Measurements from ENCODE around the gene SLC4A2.

SLC4A2 gene

DNA sequence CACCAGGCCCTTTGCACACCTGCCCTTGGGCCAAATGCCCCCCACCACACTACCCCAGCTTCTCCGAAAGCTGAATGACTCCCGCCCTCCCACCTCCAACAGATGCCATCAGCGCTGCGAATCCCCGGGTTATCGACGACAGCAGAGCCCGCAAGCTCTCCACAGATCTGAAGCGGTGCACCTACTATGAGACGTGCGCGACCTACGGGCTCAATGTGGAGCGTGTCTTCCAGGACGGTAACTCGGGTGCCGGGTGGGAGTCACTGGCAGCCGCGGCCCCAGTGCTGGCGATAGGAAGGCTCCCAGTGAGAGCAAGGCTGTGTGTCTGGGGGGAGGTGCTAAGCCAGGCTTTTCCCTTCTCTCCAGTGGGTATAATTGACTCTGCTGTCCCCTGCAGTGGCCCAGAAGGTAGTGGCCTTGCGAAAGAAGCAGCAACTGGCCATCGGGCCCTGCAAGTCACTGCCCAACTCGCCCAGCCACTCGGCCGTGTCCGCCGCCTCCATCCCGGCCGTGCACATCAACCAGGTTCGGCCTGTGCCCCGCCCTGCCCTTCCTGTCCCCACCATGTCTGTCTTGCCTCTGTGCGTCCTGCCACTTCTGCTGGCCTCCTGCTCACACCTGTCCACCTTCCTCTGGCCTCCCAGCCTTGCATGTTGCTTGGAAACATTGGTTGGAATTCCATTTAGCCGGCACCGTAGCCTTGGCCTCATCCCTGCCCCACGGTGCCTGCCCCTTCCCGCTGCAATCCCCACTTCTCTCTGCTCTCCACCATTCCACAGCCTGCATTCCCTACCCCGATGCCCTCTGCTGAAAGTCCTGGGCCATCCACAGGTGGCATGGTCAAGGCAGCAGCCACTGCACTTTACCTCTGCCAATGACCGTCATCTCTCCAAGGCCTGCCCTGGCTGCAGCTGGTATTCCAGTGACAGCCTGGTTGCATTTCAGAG, 59.0 kb downstream of the SLC4A2 start:
- TF ChIP-seq EZH2phosphoT487 (IDR thresholded peaks at IDR 0.05; ENCODE audit: borderline replicate concordance), result no peak
- Histone ChIP-seq H3K4me2 (ENCODE audit: low read depth, low read length, poor library complexity, severe bottlenecking) (no peak overlapping the region), H2AFZ (ENCODE audit: low read length) (no peak overlapping the region), H3K9ac (ENCODE audit: low read depth, low read length, poor library complexity, severe bottlenecking) (no peak overlapping the region), H3F3A (ENCODE audit: low read depth) (no peaks in the 10 kb centered on the region), H3K4me1 (ENCODE audit: insufficient read depth, low read length, poor library complexity, severe bottlenecking) (no peaks in the 10 kb centered on the region), H3K4me3 (ENCODE audit: low read length, poor library complexity, severe bottlenecking) (no peak overlapping the region), H4K20me1 (ENCODE audit: insufficient read depth, low read length, poor library complexity, severe bottlenecking) (no peaks in the 10 kb centered on the region), H3K9me3 (ENCODE audit: insufficient read depth, low read depth, low read length) (no peaks in the 10 kb centered on the region), H3K27me3 (ENCODE audit: insufficient read depth, low read length, poor library complexity, severe bottlenecking) (no peaks in the 10 kb centered on the region), H3K79me2 (ENCODE audit: insufficient read depth, low read length) (peaks cover 4% of the 10 kb centered on the region; the same call in 1 of the 2 replicates), H3K9me2 (replicated peaks; ENCODE audit: low read depth, low read length) (no peaks in the 10 kb centered on the region), H3K36me3 (ENCODE audit: insufficient read depth, low read length) (peaks cover 33% of the 10 kb centered on the region; the same call in 1 of the 2 replicates)

DNA sequence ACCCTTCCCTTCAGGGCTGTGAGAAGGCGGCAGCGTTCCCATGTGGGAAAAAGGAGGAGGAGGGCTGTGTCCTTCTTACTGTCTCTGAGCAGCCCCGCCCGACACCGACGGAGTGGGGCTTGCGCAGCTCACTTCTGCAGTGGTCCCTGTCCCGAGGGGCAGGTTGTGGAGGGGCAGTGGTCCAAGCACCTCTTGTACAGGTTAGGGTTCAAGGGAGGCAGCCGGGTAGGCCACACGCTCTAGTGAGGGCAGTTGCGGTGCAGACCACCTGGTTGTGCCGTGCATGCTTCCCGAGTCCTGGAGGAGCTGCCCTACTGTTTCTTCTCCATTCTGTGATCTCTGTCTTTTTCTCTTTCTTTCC, 59.6 kb downstream of the SLC4A2 start:
- H3K9ac ChIP-seq (ENCODE audit: low read depth, low read length, poor library complexity, severe bottlenecking), result no peak overlapping the region
- H4K20me1 ChIP-seq (ENCODE audit: insufficient read depth, low read length, poor library complexity, severe bottlenecking), result no peaks in the 10 kb centered on the region
- H2AFZ ChIP-seq (ENCODE audit: low read length), result no peak overlapping the region

DNA sequence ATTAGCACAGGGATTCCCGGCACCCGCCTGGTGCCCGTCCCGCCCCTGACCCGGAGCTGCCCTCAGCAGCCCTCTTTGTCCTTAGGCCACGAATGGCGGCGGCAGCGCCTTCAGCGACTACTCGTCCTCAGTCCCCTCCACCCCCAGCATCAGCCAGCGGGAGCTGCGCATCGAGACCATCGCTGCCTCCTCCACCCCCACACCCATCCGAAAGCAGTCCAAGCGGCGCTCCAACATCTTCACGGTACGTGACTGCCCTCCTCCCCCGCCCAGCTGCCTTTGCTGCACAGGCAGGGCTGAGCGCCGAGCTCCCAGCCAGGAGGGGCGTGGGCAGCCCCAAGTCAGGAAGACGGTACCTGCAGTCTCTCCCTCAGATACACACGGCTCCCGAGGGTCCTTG, 60.5 kb downstream of the SLC4A2 start:
- H3K9me3 ChIP-seq (ENCODE audit: insufficient read depth, low read depth, low read length), result no peaks in the 10 kb centered on the region
- no peak for TF ChIP-seq EZH2phosphoT487 (IDR thresholded peaks at IDR 0.05; ENCODE audit: borderline replicate concordance)
- no peak overlapping the region for H3K9ac ChIP-seq (ENCODE audit: low read depth, low read length, poor library complexity, severe bottlenecking)
- no peak overlapping the region for H3K4me3 ChIP-seq (ENCODE audit: low read length, poor library complexity, severe bottlenecking)
- H3K36me3 ChIP-seq (ENCODE audit: insufficient read depth, low read length), result peaks cover 40% of the 10 kb centered on the region; the same call in 1 of the 2 replicates
- no peak overlapping the region for H2AFZ ChIP-seq (ENCODE audit: low read length)
- no peaks in the 10 kb centered on the region for H4K20me1 ChIP-seq (ENCODE audit: insufficient read depth, low read length, poor library complexity, severe bottlenecking)
- H3K4me2 ChIP-seq (ENCODE audit: low read depth, low read length, poor library complexity, severe bottlenecking), result no peak overlapping the region
- peaks cover 4% of the 10 kb centered on the region; the same call in 1 of the 2 replicates for H3K79me2 ChIP-seq (ENCODE audit: insufficient read depth, low read length)
- H3K9me2 ChIP-seq (replicated peaks; ENCODE audit: low read depth, low read length), result no peaks in the 10 kb centered on the region
- H3F3A ChIP-seq (ENCODE audit: low read depth), result no peaks in the 10 kb centered on the region
- no peaks in the 10 kb centered on the region for H3K4me1 ChIP-seq (ENCODE audit: insufficient read depth, low read length, poor library complexity, severe bottlenecking)
- no peaks in the 10 kb centered on the region for H3K27me3 ChIP-seq (ENCODE audit: insufficient read depth, low read length, poor library complexity, severe bottlenecking)

More for the DNA sequence above, 59.6 kb downstream of the SLC4A2 start:
- Histone ChIP-seq H3K27me3 (ENCODE audit: insufficient read depth, low read length, poor library complexity, severe bottlenecking) (no peaks in the 10 kb centered on the region), H3K9me3 (ENCODE audit: insufficient read depth, low read depth, low read length) (no peaks in the 10 kb centered on the region), H3K79me2 (ENCODE audit: insufficient read depth, low read length) (peaks cover 4% of the 10 kb centered on the region; the same call in 1 of the 2 replicates), H3K4me3 (ENCODE audit: low read length, poor library complexity, severe bottlenecking) (no peak overlapping the region), H3K4me2 (ENCODE audit: low read depth, low read length, poor library complexity, severe bottlenecking) (no peak overlapping the region), H3K4me1 (ENCODE audit: insufficient read depth, low read length, poor library complexity, severe bottlenecking) (no peaks in the 10 kb centered on the region), H3K36me3 (ENCODE audit: insufficient read depth, low read length) (peaks cover 36% of the 10 kb centered on the region; the same call in 1 of the 2 replicates), H3K9me2 (replicated peaks; ENCODE audit: low read depth, low read length) (no peaks in the 10 kb centered on the region), H3F3A (ENCODE audit: low read depth) (no peaks in the 10 kb centered on the region)
- no peak for TF ChIP-seq EZH2phosphoT487 (IDR thresholded peaks at IDR 0.05; ENCODE audit: borderline replicate concordance)
- TF ChIP-seq, protein P1, sequence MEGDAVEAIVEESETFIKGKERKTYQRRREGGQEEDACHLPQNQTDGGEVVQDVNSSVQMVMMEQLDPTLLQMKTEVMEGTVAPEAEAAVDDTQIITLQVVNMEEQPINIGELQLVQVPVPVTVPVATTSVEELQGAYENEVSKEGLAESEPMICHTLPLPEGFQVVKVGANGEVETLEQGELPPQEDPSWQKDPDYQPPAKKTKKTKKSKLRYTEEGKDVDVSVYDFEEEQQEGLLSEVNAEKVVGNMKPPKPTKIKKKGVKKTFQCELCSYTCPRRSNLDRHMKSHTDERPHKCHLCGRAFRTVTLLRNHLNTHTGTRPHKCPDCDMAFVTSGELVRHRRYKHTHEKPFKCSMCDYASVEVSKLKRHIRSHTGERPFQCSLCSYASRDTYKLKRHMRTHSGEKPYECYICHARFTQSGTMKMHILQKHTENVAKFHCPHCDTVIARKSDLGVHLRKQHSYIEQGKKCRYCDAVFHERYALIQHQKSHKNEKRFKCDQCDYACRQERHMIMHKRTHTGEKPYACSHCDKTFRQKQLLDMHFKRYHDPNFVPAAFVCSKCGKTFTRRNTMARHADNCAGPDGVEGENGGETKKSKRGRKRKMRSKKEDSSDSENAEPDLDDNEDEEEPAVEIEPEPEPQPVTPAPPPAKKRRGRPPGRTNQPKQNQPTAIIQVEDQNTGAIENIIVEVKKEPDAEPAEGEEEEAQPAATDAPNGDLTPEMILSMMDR (conservative IDR thresholded peaks at IDR 0.05; ENCODE audit: low read length), result no peak

DNA sequence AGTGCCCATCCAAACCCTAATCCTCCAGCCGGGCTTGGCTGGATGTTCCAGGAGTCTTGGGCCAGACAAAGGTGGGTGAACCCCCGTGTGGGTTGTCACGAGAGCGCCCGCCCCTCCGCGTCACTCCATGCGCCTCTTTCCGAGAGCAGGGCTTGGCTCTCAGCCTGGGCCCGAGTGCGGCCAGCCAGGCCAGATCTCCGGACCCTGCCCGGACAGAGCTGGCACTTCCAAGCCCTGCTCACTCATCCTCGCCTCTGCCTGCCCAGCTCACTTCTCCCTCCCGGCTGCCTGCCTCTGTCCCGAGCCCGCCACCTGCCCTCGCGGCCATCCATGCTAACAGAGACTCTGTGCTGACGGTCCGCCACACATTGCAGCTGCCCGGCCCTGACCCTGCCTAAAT, 61.5 kb downstream of the SLC4A2 start:
- Histone ChIP-seq H3K9ac (ENCODE audit: low read depth, low read length, poor library complexity, severe bottlenecking) (no peak overlapping the region), H3K27me3 (ENCODE audit: insufficient read depth, low read length, poor library complexity, severe bottlenecking) (no peaks in the 10 kb centered on the region), H3K4me3 (ENCODE audit: low read length, poor library complexity, severe bottlenecking) (no peak overlapping the region), H3K9me3 (ENCODE audit: insufficient read depth, low read depth, low read length) (no peaks in the 10 kb centered on the region), H2AFZ (ENCODE audit: low read length) (no peak overlapping the region), H3K36me3 (ENCODE audit: insufficient read depth, low read length) (peaks cover 42% of the 10 kb centered on the region; the same call in 1 of the 2 replicates), H3F3A (ENCODE audit: low read depth) (no peaks in the 10 kb centered on the region), H3K79me2 (ENCODE audit: insufficient read depth, low read length) (peaks cover 4% of the 10 kb centered on the region; the same call in 1 of the 2 replicates), H3K4me1 (ENCODE audit: insufficient read depth, low read length, poor library complexity, severe bottlenecking) (no peaks in the 10 kb centered on the region), H4K20me1 (ENCODE audit: insufficient read depth, low read length, poor library complexity, severe bottlenecking) (no peaks in the 10 kb centered on the region), H3K4me2 (ENCODE audit: low read depth, low read length, poor library complexity, severe bottlenecking) (no peak overlapping the region), H3K9me2 (replicated peaks; ENCODE audit: low read depth, low read length) (no peaks in the 10 kb centered on the region)
- no peak for TF ChIP-seq EZH2phosphoT487 (IDR thresholded peaks at IDR 0.05; ENCODE audit: borderline replicate concordance)
- TF ChIP-seq, protein P1 (conservative IDR thresholded peaks at IDR 0.05; ENCODE audit: low read length), result no peak

All from Loucy (cell line).